ENCODE results near the gene OPCML.

Gene OPCML

GRCh38 chr11:132913295-132913694 lies 619.0 kb downstream of the OPCML start:
- no peak for DNase-seq

GRCh38 chr11:132911186-132911585 lies 621.1 kb downstream of the OPCML start:
- DNase-seq: no peak

- DNase-seq: no peak
These were observed 622.1 kb downstream of the OPCML start for GRCh38 chr11:132910011-132910760.

GRCh38 chr11:132909021-132909606 lies 623.2 kb downstream of the OPCML start:
- DNase-seq: no peak

GRCh38 chr11:132908414-132908810 lies 623.9 kb downstream of the OPCML start:
- DNase-seq: no peak

- DNase-seq: no peak
These were observed 624.5 kb downstream of the OPCML start for GRCh38 chr11:132907651-132908413.

GRCh38 chr11:132904607-132905006 lies 627.7 kb downstream of the OPCML start:
- DNase-seq: no peak

- no peak for DNase-seq
These were observed 628.2 kb downstream of the OPCML start for GRCh38 chr11:132904091-132904490.

- DNase-seq: no peak
These were observed 630.4 kb downstream of the OPCML start for GRCh38 chr11:132901638-132902471.

- DNase-seq: no peak
These were observed 633.6 kb downstream of the OPCML start for GRCh38 chr11:132898676-132899075.

- no peak for DNase-seq
These were observed 634.3 kb downstream of the OPCML start for GRCh38 chr11:132898021-132898420.

GRCh38 chr11:132895340-132895739 lies 637.0 kb downstream of the OPCML start:
- DNase-seq: no peak

- no peak for DNase-seq
These were observed 637.7 kb downstream of the OPCML start for GRCh38 chr11:132894606-132895005.

- no peak for DNase-seq
These were observed 639.4 kb downstream of the OPCML start for GRCh38 chr11:132892876-132893275.

- no peak for DNase-seq
These were observed 644.1 kb downstream of the OPCML start for GRCh38 chr11:132888226-132888625.

- no peak for DNase-seq
These were observed 646.0 kb downstream of the OPCML start for GRCh38 chr11:132886335-132886734.

GRCh38 chr11:132883241-132883640 lies 649.1 kb downstream of the OPCML start:
- no peak for DNase-seq

GRCh38 chr11:132881622-132882021 lies 650.7 kb downstream of the OPCML start:
- no peak for DNase-seq

- DNase-seq: no peak
These were observed 654.2 kb downstream of the OPCML start for GRCh38 chr11:132878111-132878510.

- DNase-seq: no peak
These were observed 655.6 kb downstream of the OPCML start for GRCh38 chr11:132876705-132877104.

- DNase-seq: no peak
These were observed 656.1 kb downstream of the OPCML start for GRCh38 chr11:132876239-132876638.

GRCh38 chr11:132874638-132875037 lies 657.7 kb downstream of the OPCML start:
- DNase-seq: no peak

- DNase-seq: no peak
These were observed 658.5 kb downstream of the OPCML start for GRCh38 chr11:132873841-132874240.

Measured in NCI-H82 (cell line).